Fibroblast of lung (primary cell): ENCODE data around the gene CRYBG1. TPM values are rescaled to one million over a fixed set of nuclear protein-coding genes. Genes with fewer than 3 reads are reported as not detected.

Source experiments
- DNase-seq, 2 donors: peaks; one replicate each; pipeline versions ENCODE4 v3.0.0 to v3.0.0-alpha.2; 2010; ENCODE audit warnings: low read depth in 2 of 2
- H2AFZ ChIP-seq: 2 replicates; pipeline ENCODE4 v1.5.1; 2012; ENCODE audit warnings: low read length, control low read depth, inconsistent platforms
- H3K27ac ChIP-seq: 2 replicates; pipeline ENCODE4 v1.5.1; 2011; ENCODE audit warnings: low read length, control low read depth; ENCODE audit not compliant: insufficient read depth
- H3K27me3 ChIP-seq: 2 replicates; pipeline ENCODE4 v1.5.1; 2011; ENCODE audit warnings: mild to moderate bottlenecking, low read length; ENCODE audit not compliant: control insufficient read depth, insufficient read depth
- H3K36me3 ChIP-seq: 2 replicates; pipeline ENCODE4 v1.5.1; 2011; ENCODE audit warnings: low read length; ENCODE audit not compliant: control insufficient read depth, insufficient read depth
- H3K4me1 ChIP-seq: 2 replicates; pipeline ENCODE4 v1.5.1; 2011; ENCODE audit warnings: low read length; ENCODE audit not compliant: control insufficient read depth, insufficient read depth; ENCODE audit errors: extremely low read depth
- H3K4me2 ChIP-seq: 2 replicates; pipeline ENCODE4 v1.5.1; 2011; ENCODE audit warnings: low read length, control low read depth; ENCODE audit not compliant: insufficient read depth; ENCODE audit errors: extremely low read depth
- H3K4me3 ChIP-seq, 4 experiments: fragments of 200-600 bp in 1 of 4; sonication (generic) in 1 of 4; replicated peaks in 1 of 4; 2 replicates each; pipeline ENCODE4 v1.5.1; 2011 to 2016; ENCODE audit warnings: low read length in 4 of 4, low read depth in 3 of 4, mild to moderate bottlenecking in 3 of 4, control low read depth in 2 of 4, inconsistent platforms in 1 of 4, mixed read lengths in 1 of 4; ENCODE audit not compliant: insufficient read depth in 1 of 4; ENCODE audit errors: control extremely low read depth in 1 of 4
- H3K79me2 ChIP-seq: 2 replicates; pipeline ENCODE4 v1.5.1; 2012; ENCODE audit warnings: mild to moderate bottlenecking, low read length, inconsistent platforms; ENCODE audit not compliant: control insufficient read depth, insufficient read depth
- H3K9ac ChIP-seq: 2 replicates; pipeline ENCODE4 v1.5.1; 2011; ENCODE audit warnings: mild to moderate bottlenecking, low read length, control low read depth; ENCODE audit not compliant: insufficient read depth
- H3K9me3 ChIP-seq: 2 replicates; pipeline ENCODE4 v1.5.1; 2012; ENCODE audit warnings: low read depth, low read length; ENCODE audit not compliant: control insufficient read depth, insufficient read depth
- H4K20me1 ChIP-seq: 2 replicates; pipeline ENCODE4 v1.5.1; 2011; ENCODE audit warnings: low read length; ENCODE audit not compliant: control insufficient read depth, insufficient read depth; ENCODE audit errors: extremely low read depth
- CTCF ChIP-seq, 2 donors: IDR thresholded peaks in 1 of 2; conservative IDR thresholded peaks in 1 of 2; 1 replicate in 1 of 2; 2 replicates in 1 of 2; pipeline ENCODE4 v1.5.1; 2011 to 2012; ENCODE audit warnings: low read length in 2 of 2, control low read depth in 1 of 2, inconsistent platforms in 1 of 2, low read depth in 1 of 2, mild to moderate bottlenecking in 1 of 2
- EZH2 ChIP-seq: IDR thresholded peaks from 2 replicates; pipeline ENCODE4 v1.5.1; 2012; ENCODE audit warnings: low read length, control low read depth, mild to moderate bottlenecking; ENCODE audit errors: missing control alignments
- polyA plus RNA-seq, 2 donors: library from polyadenylated mRNA; depleted of rRNA in 1 of 2; stranded (reverse) in 1 of 2; unstranded in 1 of 2; fragments of >200 nt; gene quantifications; 2 replicates each; pipeline ENCODE4 v1.2.1, GENCODE V29; 2011 to 2012; ENCODE audit warnings: missing spikeins in 1 of 2
- total RNA-seq: library from RNA; depleted of rRNA; stranded (reverse); fragments of >200 nt; gene quantifications from 2 replicates; pipeline ENCODE4 v1.2.1, GENCODE V29; 2014

The CRYBG1 gene
- total and polyA plus RNA-seq, 2 donors (not counting 1 experiment from before 2014, with no cell fraction given): 4.3 to 10.1 TPM

- Histone ChIP-seq H3K79me2 (no peaks in the 10 kb centered on the region), H3K4me1 (peaks cover 10% of the 10 kb centered on the region), H3K9me3 (no peaks in the 10 kb centered on the region), H4K20me1 (no peaks in the 10 kb centered on the region), H2AFZ (no peak overlapping the region), H3K4me3 (no peak overlapping the region), H3K9ac (no peak overlapping the region), H3K27me3 (no peaks in the 10 kb centered on the region), H3K36me3 (no peaks in the 10 kb centered on the region), H3K4me2 (no peak overlapping the region), H3K27ac (no peak overlapping the region)
- TF ChIP-seq CTCF (conservative IDR thresholded peaks at IDR 0.05 in 1 of 2, IDR thresholded peaks at IDR 0.05 in 1 of 2; ENCODE audit: low read depth in 1 of 2, low read length in 2 of 2) (no peak), EZH2 (no peak)
- no peak for DNase-seq
These were observed 190.6 kb downstream of the CRYBG1 start for GRCh38 chr6:106551155-106551554.

GRCh38 chr6:106553440-106553839, 192.9 kb downstream of the CRYBG1 start:
- Histone ChIP-seq H2AFZ (no peak overlapping the region), H3K4me3 (no peak overlapping the region), H3K4me1 (no peaks in the 10 kb centered on the region), H3K36me3 (no peaks in the 10 kb centered on the region), H3K4me2 (no peak overlapping the region), H3K9ac (no peak overlapping the region), H4K20me1 (no peaks in the 10 kb centered on the region), H3K27me3 (no peaks in the 10 kb centered on the region), H3K9me3 (no peaks in the 10 kb centered on the region), H3K79me2 (no peaks in the 10 kb centered on the region), H3K27ac (no peak overlapping the region)
- DNase-seq: no peak
- TF ChIP-seq EZH2 (no peak), CTCF (conservative IDR thresholded peaks at IDR 0.05 in 1 of 2, IDR thresholded peaks at IDR 0.05 in 1 of 2; ENCODE audit: low read depth in 1 of 2, low read length in 2 of 2) (no peak)

- no peak for DNase-seq
- H3K4me1 ChIP-seq: no peaks in the 10 kb centered on the region
- no peaks in the 10 kb centered on the region for H3K27me3 ChIP-seq
- H3K4me3 ChIP-seq: no peak overlapping the region
- H3K4me2 ChIP-seq: no peak overlapping the region
- H4K20me1 ChIP-seq: no peaks in the 10 kb centered on the region
- no peaks in the 10 kb centered on the region for H3K36me3 ChIP-seq
- H2AFZ ChIP-seq: no peak overlapping the region
- no peak overlapping the region for H3K9ac ChIP-seq
- H3K9me3 ChIP-seq: no peaks in the 10 kb centered on the region
- H3K27ac ChIP-seq: no peak overlapping the region
- TF ChIP-seq CTCF (conservative IDR thresholded peaks at IDR 0.05 in 1 of 2, IDR thresholded peaks at IDR 0.05 in 1 of 2; ENCODE audit: low read depth in 1 of 2, low read length in 2 of 2) (no peak), EZH2 (no peak)
- H3K79me2 ChIP-seq: no peaks in the 10 kb centered on the region
These were observed 195.2 kb downstream of the CRYBG1 start for GRCh38 chr6:106555767-106556166.
